Mucosa of descending colon (tissue), 3 donors: ENCODE measurements around the gene MAN1C1. TPM values are rescaled to one million over a fixed set of nuclear protein-coding genes. Genes with fewer than 3 reads are reported as not detected.

ENCODE experiments used
- ATAC-seq: fragments of 200-7000 bp; cut with Tn5 transposase; one replicate; pipeline ENCODE4 v1.9.1; 2020; ENCODE audit warnings: mild to moderate bottlenecking, moderate library complexity
- DNase-seq, 3 donors: peaks; one replicate each; pipeline ENCODE4 v3.0.0-alpha.2; 2020
- H3K36me3 ChIP-seq: fragments of 200-600 bp; one replicate; pipeline ENCODE4 v1.8.0; 2021; ENCODE audit warnings: low read depth, mild to moderate bottlenecking
- H3K4me1 ChIP-seq: fragments of 200-600 bp; one replicate; pipeline ENCODE4 v1.8.0; 2021; ENCODE audit warnings: low read depth, mild to moderate bottlenecking
- H3K4me3 ChIP-seq: fragments of 200-600 bp; one replicate; pipeline ENCODE4 v1.8.0; 2021; ENCODE audit warnings: mild to moderate bottlenecking
- H3K9me3 ChIP-seq: fragments of 200-600 bp; one replicate; pipeline ENCODE4 v1.8.0; 2021; ENCODE audit warnings: mild to moderate bottlenecking
- CTCF ChIP-seq: fragments of 200-600 bp; IDR thresholded peaks from one replicate; pipeline ENCODE4 v1.8.0; 2022; ENCODE audit warnings: antibody characterized with exemption, mild to moderate bottlenecking
- intact Hi-C, 2 donors: fragments of 100-400 bp; cut with DNase I in 1 of 2; cut with micrococcal nuclease in 1 of 2; formaldehyde crosslinking; loops; one replicate each; pipeline versions ENCODE4 v1.11.0 to v1.11.1; 2022; cut with DNase I, micrococcal nuclease
- total RNA-seq, 3 donors: library from RNA; stranded (reverse); fragmentation: NEBNext Ultra II Directional in 2 of 3; extraction: Animal tissue kit (Norgen Biotek cat#: 25700) in 2 of 3; gene quantifications; one replicate each; pipeline versions ENCODE4 v1.2.1 to v1.2.4, GENCODE V29; 2021 to 2023
- donor health status: DM: no; HTN: no; CAD: no; lungs with moderate emphysema.
- donor health status: DM: no; HTN: no; CAD: no.
- donor health status: DM: no; HTN: yes; CAD: no.

Gene MAN1C1
- total RNA-seq, 3 donors from 2014 or later = 2.5 to 22.0 (median 6.1) TPM

GRCh38 chr1:25771221-25772114, 154.9 kb downstream of the MAN1C1 start:
- TF ChIP-seq CTCF = no peak
- intact Hi-C loops = no loop called here
- peak; percentile 44 for ATAC-seq
- Histone ChIP-seq H3K4me1 (peaks cover 23% of the 10 kb centered on the region), H3K4me3 (no peak overlapping the region), H3K36me3 (no peaks in the 10 kb centered on the region), H3K9me3 (no peaks in the 10 kb centered on the region)
- peak; percentile 55 to 81 (median 65) for DNase-seq

- no peak overlapping the region for H3K4me3 ChIP-seq
- no peaks in the 10 kb centered on the region for H3K9me3 ChIP-seq
- TF ChIP-seq CTCF = no peak
- ATAC-seq = no peak
- intact Hi-C loops = no loop called here
- H3K4me1 ChIP-seq = peaks cover 23% of the 10 kb centered on the region
- no peak for DNase-seq
- H3K36me3 ChIP-seq = no peaks in the 10 kb centered on the region
Observed at GRCh38 chr1:25772164-25772563, 155.6 kb downstream of the MAN1C1 start.

- intact Hi-C loops = no loop called here
- ATAC-seq = no peak
- TF ChIP-seq CTCF = no peak
- H3K4me3 ChIP-seq = no peak overlapping the region
- peaks cover 23% of the 10 kb centered on the region for H3K4me1 ChIP-seq
- no peaks in the 10 kb centered on the region for H3K36me3 ChIP-seq
- DNase-seq = no peak
- H3K9me3 ChIP-seq = no peaks in the 10 kb centered on the region
Observed at GRCh38 chr1:25772692-25773245, 156.2 kb downstream of the MAN1C1 start.

GRCh38 chr1:25773441-25774125, 157.0 kb downstream of the MAN1C1 start:
- ATAC-seq = peak; percentile 72
- peak in 2 of 3 donors; percentile 44 to 53 for DNase-seq
- peaks cover 23% of the 10 kb centered on the region for H3K4me1 ChIP-seq
- intact Hi-C loops = no loop called here
- H3K4me3 ChIP-seq = no peak overlapping the region
- H3K9me3 ChIP-seq = no peaks in the 10 kb centered on the region
- no peaks in the 10 kb centered on the region for H3K36me3 ChIP-seq
- no peak for TF ChIP-seq CTCF

- H3K4me1 ChIP-seq = peaks cover 23% of the 10 kb centered on the region
- no peak for TF ChIP-seq CTCF
- no peaks in the 10 kb centered on the region for H3K36me3 ChIP-seq
- DNase-seq (no peak), ATAC-seq (no peak)
- H3K4me3 ChIP-seq = no peak overlapping the region
- no peaks in the 10 kb centered on the region for H3K9me3 ChIP-seq
- intact Hi-C loops = no loop called here
Observed at GRCh38 chr1:25774206-25774803, 157.7 kb downstream of the MAN1C1 start.
